ENCODE data around the gene FGFBP3. TPM values are rescaled to one million over a fixed set of nuclear protein-coding genes. Genes with fewer than 3 reads are reported as not detected.

Gene FGFBP3
- polyA plus RNA-seq, 1 of the 3 experiments (the other 2 are of a cell fraction): 1.3 TPM

GRCh38 chr10:91955114-91955513, 45.8 kb upstream of the FGFBP3 start:
- no peak overlapping the region for H3K4me3 ChIP-seq (ENCODE audit: low read depth in 2 of 2, low read length in 1 of 2)
- ChIA-PET CTCF (interaction anchor here (1.1 kb wide), 1 partner anchor 42 kb away, joined by 3 read pairs; no protein-coding TSS in a partner anchor), POLR2A (no interaction called here)
- H3K4me2 ChIP-seq: no peak overlapping the region
- TF ChIP-seq MEF2A (IDR thresholded peaks at IDR 0.05; ENCODE audit: borderline replicate concordance, low read depth) (no peak), MXI1 (IDR thresholded peaks at IDR 0.05; ENCODE audit: low read depth, low read length) (no peak), FOXM1 (IDR thresholded peaks at IDR 0.05; ENCODE audit: low read depth) (no peak), ZBTB33 (IDR thresholded peaks at IDR 0.05; ENCODE audit: borderline replicate concordance, low read depth) (no peak), YY1 (IDR thresholded peaks at IDR 0.05; ENCODE audit: low read depth) (no peak), REST (IDR thresholded peaks at IDR 0.05; ENCODE audit: low read depth, low read length) (no peak), EP300 (IDR thresholded peaks at IDR 0.05; ENCODE audit: borderline replicate concordance in 1 of 2, low read depth in 1 of 2, low read length in 1 of 2) (no peak), USF2 (IDR thresholded peaks at IDR 0.05; ENCODE audit: borderline replicate concordance, low read depth, low read length) (no peak), USF1 (IDR thresholded peaks at IDR 0.05; ENCODE audit: borderline replicate concordance, low read depth) (no peak), TCF12 (IDR thresholded peaks at IDR 0.05) (no peak), SMC3 (IDR thresholded peaks at IDR 0.05; ENCODE audit: low read depth, low read length) (no peak)
- H3K36me3 ChIP-seq (replicated peaks in 1 of 2; ENCODE audit: control insufficient read depth in 1 of 2, insufficient read depth in 2 of 2, low read length in 1 of 2): peaks cover 73 to 77% of the 10 kb centered on the region in 2 experiments
- H3K79me2 ChIP-seq (ENCODE audit: insufficient read depth): 0 out of 2 replicates have a peak, but pooled peaks cover 4% of the 10 kb centered on the region
- no peaks in the 10 kb centered on the region for H3K9me2 ChIP-seq
- H3K9ac ChIP-seq: no peak overlapping the region
- H4K20me1 ChIP-seq (ENCODE audit: insufficient read depth): no peaks in the 10 kb centered on the region
- H3F3A ChIP-seq (replicated peaks; ENCODE audit: insufficient read depth): peaks cover 3% of the 10 kb centered on the region
- DNase-seq: no peak
- H3K9me3 ChIP-seq: no peaks in the 10 kb centered on the region
- no peaks in the 10 kb centered on the region for H3K4me1 ChIP-seq (ENCODE audit: control insufficient read depth in 1 of 2, insufficient read depth in 2 of 2, low read depth in 1 of 2, low read length in 1 of 2)
- WGBS (ENCODE audit: low lambda C conversion rate): 73% methylated on average over 3 of the region's 3 CpGs
- H3K27ac ChIP-seq (ENCODE audit: low read depth in 2 of 2, low read length in 1 of 2): no peak overlapping the region
- no peaks in the 10 kb centered on the region for H3K27me3 ChIP-seq (ENCODE audit: insufficient read depth)
- no peak overlapping the region for H2AFZ ChIP-seq (ENCODE audit: low read depth)

Data from SK-N-SH (cell line).